T-helper 1 cell treated with Interleukin-12 subunit alpha and Interleukin-12 subunit beta and Interleukin-4 antibody, amounts not matched to agents 30 ng/mL and 1 ng/mL, for 36 hours (primary cell): ENCODE measurements around the gene CCDC158. TPM values are rescaled to one million over a fixed set of nuclear protein-coding genes. Genes with fewer than 3 reads are reported as not detected.
"Not testable (repeated sequence)": the region's sequence is repeated elsewhere in the genome, so short reads cannot be mapped to it uniquely, and the experiment has no call there.

Experiments used
- intact Hi-C: fragments of 100-400 bp; cut with micrococcal nuclease; formaldehyde crosslinking; loops from one replicate; pipeline ENCODE4 v1.15.1; 2024
- total RNA-seq: library from RNA; stranded (reverse); gene quantifications from 2 replicates; pipeline ENCODE4 v1.2.3, GENCODE V29; 2022

The CCDC158 gene
- total RNA-seq, 1 donor from 2014 or later: not detected

DNA sequence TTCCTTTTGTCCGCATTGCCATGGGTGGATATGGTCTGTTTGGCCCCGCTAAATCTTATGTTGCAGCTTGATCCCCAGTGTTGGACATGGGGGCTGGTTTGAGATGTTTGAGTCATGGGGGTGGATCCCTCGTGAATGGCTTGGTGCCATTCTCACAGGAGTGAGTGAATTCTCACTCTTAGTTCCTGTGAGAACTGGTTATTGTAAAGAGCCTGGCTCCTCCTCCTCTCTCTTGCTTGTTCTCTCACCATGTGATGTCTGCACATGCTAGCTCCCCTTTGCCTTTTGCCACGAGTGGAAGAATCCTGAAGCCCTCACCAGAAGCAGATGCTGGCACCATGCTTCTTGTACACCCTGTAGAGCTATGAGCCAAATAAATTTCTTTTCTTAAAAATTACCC is 137.0 kb downstream of the CCDC158 start:
- intact Hi-C loops: no loop called here

DNA sequence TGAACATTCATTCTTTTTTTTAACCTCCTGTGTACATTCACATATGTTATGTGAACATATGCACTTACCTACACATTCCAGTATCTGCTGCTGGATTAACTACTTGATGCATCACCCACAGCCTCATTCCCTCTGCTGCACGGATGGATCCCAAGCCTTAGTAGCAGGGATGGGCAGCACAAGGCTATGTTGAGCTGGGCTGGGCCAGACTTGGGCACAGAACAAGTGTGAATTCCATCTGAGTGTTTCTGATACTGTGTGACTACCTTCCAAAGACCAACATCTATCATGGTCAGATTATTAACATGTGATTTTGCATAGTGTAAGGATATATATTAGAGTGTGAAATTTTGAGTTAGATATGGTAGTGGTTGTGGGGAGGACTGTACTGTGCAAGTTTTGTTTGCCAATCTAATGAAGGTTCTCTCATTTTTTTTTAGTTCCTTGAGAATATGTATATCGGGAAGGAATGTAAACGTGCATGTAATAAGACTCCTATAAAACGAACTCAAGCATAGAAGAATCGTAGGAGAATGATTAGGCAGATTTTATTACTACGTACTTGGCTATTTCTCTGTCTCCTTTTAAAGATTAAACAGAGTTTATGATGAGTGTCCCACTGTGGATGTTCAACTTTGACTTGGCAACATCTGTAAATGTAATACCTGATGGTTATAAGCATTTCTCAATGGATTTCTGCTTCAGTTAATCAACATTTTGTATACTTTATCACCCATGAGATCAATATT is 137.8 kb downstream of the CCDC158 start:
- intact Hi-C loops: no loop called here

DNA sequence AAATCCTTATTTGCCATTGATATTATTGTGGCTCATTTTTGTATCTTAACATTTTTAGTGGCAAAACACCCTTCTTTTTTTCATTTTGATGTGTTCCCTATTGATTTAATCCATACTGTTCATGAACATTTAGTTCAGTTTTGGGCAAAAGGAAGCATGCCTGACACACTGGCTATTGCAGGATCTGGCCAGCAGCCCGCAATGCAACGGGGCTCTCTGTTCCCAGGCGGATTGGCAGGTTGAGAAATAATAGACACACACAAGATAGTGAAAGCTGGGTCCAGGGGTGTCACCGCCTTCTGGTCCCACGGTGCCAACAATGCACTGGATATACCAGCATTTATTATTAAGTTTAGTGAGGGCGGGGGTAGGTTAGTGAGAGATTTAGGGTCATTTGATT is 139.3 kb downstream of the CCDC158 start:
- intact Hi-C loops: not testable (repeated sequence)

DNA sequence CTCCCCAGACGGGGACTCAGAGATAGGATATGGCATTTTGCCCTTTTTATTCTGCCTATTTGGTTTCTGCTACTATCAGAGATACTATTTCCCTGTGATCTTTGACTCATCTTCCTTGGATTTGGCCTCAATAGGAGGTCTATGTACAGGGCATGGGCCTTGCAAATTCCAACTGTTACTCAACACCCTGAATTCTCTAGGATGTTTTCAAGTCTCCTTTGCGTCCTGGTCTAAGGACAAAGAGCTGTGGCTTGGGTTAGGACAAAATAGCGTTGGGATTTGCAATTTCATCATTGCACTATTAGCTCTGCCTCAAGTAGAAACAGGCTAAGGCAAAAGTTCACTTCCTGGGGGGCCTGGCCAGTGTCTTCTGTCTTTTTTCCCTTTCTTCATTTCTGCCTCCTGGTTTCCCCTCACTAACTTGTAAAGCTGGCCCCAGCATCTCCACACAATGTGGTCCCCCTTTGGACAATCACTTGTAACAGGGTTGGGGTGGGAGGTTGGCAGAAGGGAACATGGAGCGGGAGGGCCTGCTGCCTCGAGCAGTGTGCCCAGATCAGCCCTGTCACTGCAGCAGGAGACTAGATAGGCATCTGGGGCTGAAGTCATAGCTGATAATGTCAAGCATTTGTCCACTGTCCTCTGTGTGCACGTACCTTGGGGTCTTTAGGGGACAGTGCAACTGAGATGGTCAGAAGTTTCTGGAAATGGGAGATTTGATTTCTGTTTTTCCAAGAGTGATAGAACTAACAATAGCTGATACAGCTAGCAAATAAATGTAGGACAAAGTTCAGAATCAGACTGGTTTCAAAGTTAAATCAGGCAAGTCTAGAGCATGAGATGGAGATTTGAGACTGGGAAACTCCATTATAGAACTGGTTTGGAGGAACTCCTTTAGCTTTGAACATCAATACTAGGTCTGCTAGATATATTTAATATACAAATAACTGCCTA is 140.2 kb downstream of the CCDC158 start:
- intact Hi-C loops: no loop called here

DNA sequence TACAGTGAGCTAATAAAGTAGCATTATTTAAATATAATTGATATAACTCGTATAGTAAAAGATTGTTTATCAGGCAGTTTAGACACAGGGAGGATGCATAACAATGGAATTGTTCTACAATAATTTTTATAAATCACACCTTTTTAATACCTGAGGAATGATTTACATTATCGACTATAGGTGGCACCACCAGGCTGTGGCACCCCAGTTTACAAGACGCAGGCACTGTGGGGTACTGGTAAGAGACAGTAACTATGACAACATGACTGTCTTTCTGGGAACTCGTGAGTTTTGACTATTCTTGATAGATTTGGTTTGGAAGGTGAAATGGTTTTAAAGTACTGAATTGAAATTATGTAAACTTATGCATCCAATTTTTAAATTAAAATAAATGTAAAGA is 141.5 kb downstream of the CCDC158 start:
- intact Hi-C loops: loop anchor here (1.0 to 2.0 kb wide), 3 partner anchors 21 to 226 kb away; no protein-coding TSS in a partner anchor

DNA sequence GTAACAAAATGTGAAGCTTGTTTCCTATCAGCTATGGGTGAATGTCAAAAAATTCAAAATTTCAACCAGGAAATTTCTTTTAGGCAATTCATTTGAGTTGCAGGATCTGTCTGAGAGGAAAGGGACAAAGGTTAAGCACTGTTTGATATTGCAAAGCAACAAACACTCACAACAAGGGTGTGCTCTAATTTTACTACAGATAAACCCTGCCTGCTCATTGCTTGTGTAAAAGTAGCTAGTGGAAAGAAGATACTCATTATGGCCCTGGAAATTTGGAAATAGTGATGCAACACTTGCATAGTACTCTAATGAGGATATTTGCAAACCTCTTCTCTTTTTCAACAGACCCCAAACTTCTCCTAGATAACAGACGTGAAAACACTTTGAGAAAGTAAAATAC is 142.4 kb downstream of the CCDC158 start:
- intact Hi-C loops: loop anchor here (2.0 kb wide), 1 partner anchor 22 kb away; no protein-coding TSS in a partner anchor

DNA sequence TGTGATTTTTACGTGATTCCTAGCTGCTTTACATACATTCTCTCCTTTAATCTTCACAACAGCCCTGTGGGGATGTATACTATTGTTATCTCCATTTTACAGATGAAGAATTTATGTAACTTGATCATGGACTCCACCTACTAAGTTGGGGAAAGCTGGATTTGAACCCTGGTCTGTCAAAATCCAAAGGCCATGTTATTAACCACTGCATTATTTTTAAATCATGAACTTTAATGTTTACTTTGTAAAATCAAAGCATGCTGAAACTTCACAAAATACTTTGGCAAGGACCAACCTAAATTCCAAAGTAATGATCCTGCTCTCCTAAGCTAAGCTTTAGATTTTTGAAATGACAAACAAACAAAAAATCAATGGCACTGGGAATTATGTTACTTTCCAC is 143.3 kb downstream of the CCDC158 start:
- intact Hi-C loops: loop anchor here (2.0 kb wide), 1 partner anchor 23 kb away; no protein-coding TSS in a partner anchor

DNA sequence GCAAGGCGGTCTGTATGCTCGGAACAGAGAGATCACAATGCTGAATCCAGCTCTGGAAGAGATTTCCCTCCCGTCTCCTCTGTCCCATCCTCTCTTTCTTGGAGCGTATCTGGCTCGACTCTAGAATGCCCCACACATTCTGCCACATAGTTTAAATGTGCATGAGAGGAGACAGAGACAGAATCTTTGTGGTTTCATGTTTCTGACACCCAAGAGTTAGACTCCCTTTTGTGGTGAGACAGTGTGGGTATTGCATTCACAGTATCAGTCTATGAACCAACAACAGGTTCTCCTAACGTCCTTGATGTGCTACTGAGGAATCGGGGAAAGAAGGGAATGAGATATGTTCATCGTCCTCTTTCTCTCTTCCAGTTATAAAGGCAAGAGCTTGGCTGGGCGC is 144.1 kb downstream of the CCDC158 start:
- intact Hi-C loops: no loop called here

DNA sequence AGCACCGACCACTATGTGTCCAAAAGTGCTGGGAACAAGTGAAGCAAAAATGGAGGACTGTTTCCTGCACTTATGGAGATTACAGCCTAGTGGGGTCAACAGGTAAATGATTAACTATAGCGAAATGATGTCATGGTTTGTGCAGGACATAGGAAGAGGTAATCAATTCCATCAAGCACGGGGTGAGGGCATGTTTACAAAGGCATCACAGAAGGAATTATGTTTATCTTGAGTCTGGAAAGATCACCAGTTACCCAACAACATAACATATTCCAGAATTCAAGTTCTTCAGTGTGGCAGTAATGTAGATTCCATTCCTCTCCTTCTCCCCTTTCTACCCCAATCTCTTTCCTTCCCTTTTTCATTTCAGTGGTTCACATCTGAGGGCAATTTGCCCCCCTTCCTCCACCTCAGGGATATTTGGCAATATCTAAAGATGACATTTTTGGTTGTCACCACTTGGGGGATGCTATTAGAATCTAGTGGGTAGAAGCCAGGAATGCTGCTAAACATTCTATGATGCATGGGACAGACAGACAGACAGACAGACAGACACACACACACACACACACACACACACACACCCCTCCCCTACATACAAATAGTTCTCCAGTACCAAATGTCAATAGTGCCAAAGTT is 145.3 kb downstream of the CCDC158 start:
- intact Hi-C loops: no loop called here

DNA sequence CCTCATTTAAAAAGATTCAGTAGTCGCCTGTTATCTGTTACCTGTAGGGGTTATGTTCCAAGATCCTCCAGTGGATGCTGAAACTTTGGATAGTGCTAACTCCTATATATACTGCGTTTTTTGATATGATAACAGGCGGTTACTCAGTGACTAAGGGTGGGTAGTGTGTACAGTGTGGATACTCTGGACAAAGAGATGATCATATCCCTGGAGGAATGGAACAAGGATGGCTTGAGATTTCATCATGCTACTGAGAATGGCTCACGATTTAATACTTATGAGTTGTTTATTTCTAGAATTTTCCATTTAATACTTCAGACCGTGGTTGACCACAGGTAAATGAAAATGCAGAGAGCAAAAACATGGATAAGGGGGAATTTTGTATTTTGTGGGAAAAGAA is 147.9 kb downstream of the CCDC158 start:
- intact Hi-C loops: no loop called here

DNA sequence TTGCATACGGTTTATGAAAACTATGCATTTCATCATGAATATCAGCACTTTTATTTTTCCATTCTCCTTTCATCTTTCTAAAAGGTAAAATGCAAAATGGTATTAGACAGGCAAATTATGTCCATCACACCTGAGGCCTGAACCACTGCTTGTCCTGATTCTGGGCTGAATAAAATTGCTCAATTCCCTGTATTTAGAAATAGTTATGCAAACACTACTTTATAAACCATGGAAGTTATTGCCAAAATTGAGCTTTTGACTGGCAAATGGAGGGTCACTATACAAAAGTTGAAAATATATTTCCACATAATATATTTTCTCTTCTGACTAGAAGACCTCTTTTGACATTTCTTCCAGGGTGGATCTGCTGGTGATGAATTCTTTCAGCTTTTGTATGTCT is 148.4 kb downstream of the CCDC158 start:
- intact Hi-C loops: no loop called here

DNA sequence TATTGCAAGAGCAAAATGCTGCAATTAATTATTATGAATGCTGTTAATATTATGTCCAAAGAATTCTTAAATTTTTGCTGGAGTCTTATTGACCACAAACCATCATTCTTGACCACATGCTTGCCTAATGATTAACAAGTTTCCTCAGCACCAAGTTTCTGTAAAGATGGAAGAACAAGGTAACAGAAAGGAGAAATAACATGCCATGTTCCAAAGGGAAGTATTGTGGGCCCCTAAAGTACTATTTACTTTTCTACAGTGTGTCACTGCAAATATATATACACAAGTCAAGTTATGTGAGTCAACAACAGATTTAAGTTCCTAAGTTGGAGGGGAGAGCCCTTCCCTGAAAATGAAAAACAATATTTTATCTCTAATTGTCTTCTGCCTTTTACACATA is 148.9 kb downstream of the CCDC158 start:
- intact Hi-C loops: no loop called here

DNA sequence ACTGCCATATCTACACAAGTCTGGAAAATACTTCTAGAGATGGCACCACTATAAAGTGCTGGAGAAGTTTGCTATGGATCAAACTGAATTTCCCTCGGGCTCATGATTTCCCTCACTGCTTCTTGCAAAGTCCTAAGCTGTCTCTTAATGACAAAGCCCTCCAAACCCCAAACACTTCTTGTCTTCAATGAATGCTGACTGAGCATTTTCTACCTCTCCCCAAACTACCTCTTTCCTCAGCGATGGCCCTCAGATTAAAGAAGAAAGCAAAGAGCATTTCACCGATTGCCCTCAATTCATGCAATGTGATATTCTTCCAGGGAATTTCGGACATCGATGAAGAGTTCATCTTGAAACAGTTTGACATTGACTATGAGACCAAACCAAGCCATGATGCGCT is 149.7 kb downstream of the CCDC158 start:
- intact Hi-C loops: no loop called here

DNA sequence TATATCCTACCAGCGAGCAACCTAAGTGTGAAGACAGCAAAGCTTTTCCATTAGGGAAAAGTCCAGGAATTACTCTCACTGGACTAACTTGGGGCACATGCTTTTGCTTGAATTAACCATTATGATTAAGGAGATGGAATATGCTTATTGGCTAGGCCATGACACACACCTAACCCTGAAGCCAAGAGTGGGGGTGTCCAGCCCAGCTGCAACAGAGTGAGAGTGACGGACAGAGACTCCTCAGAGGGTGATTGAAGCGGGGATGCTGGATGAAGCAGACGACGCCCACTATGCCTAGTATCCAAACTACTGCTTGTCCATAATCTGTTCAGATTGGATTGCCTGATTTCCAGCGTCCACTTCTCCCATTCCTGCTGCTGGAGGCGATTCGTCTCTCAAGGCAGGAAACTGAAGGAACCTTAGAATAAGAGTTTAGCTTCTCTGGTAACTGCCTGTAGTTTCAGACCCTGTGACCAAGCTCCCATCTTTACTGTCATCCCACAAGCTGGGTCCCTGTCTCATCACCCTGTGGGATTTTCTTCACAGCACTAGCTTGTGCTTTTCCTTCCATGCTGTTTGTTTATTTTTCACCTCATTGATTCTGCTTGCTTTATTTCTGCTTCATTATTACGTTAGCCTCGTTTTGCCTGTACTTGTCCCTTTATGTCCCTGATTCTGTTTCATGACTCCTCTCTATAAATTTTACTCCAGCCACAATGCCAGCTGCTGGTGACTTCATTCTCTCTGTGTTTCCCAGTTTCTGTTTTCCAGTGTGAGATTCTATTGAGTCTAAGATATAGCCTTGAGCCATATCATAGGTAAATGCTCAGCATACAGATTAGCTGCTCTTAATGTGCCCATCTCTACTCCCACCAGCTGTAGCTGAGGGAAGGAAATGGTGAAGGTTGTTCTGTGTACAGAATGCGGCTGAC is 150.4 kb downstream of the CCDC158 start:
- intact Hi-C loops: no loop called here

DNA sequence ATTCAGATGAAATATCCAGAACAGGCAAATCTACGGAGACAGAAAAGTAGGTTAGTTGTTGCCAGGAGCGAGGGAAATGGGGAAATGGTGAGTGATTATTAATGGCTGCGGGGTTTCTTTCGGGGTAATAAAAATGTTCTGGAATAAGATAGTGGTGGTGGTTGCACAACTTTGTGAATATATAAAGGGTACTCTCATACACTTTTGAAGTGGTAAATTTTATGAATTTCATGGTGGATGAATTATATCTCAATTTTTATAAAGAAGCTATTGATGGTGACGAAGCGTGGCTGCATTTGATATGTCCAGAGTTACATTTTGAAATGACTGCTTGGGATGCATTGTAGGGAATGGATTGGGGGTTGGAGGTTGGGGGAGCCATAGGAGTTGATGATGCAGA is 153.1 kb downstream of the CCDC158 start:
- intact Hi-C loops: no loop called here

DNA sequence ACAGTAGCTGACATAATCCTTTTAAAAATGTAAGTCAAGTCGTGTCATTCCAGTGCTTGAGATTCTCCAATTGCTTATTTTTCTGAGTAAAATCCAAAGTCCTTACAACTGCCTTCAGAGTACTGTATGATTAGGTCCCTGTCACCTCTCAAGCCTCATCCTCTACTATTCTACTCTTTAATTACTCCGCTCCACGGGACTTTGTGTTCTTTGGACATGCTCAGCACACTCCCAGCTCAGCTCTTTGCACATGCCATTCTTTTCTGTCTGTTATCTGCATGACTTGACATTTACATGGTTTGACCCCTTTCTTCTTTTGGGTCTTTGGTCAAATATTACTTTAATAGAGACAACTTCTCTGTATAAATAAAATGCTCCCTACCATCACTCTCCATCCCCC is 154.3 kb downstream of the CCDC158 start:
- intact Hi-C loops: no loop called here

DNA sequence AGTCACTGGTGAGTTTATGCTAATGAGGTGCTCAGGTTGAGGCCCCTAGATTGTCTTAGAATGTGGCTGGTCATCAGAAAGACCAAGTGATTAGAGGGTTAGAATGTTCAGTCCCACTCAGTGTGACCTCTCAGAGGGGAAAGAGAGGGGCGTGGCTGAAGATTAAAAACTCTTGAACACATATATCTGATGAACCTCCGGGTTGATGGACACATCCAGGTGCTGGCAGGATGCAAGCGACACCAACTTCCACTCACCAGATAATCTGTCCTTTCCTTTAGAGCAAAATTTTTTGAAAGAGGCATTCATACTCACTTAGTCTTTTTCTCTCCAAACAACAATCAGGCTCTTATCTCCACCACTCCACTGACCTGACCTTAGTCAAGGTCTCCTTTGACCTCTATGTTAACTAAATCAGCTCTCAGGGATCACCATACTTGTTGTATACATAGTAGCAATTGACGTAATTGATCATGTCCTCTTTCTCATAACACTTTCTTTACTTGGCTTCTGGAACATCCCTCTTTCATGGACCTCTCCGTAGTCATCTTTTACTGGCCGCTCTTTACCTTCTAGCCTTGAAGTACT is 155.2 kb downstream of the CCDC158 start:
- intact Hi-C loops: no loop called here
